Stimulated activated CD8-positive, alpha-beta memory T cell treated with anti-CD3 and anti-CD28 coated beads, Interleukin-4, amount 100 ng/mL, for 24 hours (primary cell): Measurements from ENCODE around the gene HMCN1.

ENCODE experiments used
- DNase-seq: peaks from one replicate; pipeline ENCODE4 v3.0.0-alpha.2; 2020; ENCODE audit warnings: low read depth

The HMCN1 gene

GRCh38 chr1:185804608-185805007 lies 70.4 kb downstream of the HMCN1 start:
- DNase-seq, result no peak

DNA sequence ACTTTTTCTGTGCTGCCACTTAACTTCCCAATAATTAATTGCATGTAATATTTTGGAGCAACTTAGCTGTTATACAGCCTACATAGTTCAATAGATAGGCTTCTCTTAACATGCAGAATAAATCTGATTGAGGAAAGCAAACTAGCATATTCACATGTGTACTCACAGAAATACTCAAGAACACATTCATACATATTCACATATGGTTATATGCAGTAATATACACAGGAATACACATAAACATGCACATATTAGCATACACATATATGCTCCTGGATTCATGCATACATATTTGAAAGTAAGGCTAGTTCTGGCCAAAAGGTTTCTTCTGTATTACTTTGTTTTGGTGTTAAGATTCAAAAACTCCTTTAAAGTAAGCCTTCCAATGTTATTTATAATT lies 73.1 kb downstream of the HMCN1 start:
- DNase-seq, result no peak

DNA sequence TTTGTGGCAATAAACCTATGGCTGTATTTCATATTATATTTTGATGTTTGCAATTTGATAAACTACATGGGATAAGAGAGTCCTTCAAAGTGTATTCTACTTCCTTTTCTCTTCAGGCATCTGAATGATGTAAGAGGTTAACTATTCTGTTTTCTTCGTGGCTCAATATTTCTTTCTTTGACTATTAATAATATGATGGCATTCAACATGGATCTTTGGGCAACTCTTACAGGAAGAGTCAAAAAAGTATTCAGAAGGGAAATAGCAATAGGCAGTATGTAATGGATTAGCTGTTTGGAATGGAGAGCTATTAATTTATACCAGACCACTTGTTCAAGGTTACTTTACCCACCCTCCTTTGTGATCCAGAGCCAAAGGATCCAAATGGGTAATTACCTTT lies 74.4 kb downstream of the HMCN1 start:
- DNase-seq, result no peak

GRCh38 chr1:185811073-185811709 lies 77.0 kb downstream of the HMCN1 start:
- DNase-seq, result no peak

GRCh38 chr1:185812934-185813333 lies 78.7 kb downstream of the HMCN1 start:
- DNase-seq, result no peak

DNA sequence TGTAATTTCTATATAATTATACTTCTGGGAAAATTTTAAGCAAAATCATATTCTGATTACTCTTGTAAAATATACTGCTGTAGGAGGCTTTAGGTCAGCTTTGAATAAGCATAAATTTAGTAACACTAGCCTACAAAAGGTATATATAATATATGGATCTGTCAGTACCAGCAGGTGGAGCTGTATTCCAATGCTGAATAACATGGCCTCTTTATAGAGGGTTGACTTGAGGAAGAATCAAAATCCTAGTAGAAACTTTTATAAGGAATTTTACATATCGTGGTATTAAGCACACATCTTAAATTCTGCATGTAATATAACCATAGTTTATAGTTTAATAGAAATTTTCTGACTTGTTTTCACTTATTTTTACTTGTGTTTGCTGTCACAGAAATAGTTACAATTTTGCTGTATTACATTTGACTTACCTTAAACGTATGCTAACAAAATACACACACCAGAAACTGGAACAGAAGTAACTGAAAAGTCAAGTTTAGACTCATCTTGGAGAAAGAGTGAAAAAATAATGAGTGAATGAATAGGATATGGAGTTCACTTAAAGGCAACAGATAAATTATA lies 79.3 kb downstream of the HMCN1 start:
- no peak for DNase-seq

DNA sequence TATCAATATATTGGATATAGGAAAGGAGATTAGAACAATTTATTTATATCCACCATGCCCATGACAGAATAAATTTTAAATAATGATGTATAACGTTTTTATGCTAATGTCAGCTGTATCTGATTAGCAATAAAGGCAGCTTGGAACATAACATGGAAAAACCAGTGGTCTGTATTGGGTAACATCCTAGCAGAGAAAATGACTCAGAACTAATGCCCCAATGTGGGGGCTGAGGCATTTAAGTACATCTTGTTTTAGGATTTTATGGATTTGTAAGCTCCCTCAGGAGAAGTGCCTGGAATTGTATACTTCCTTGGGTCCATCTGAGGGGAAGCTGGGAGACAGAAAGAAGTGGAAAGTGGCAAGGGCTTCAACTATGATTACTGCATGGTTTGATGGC lies 82.3 kb downstream of the HMCN1 start:
- no peak for DNase-seq

- DNase-seq, result no peak
Observed at GRCh38 chr1:185819798-185820197, 85.6 kb downstream of the HMCN1 start.

GRCh38 chr1:185821612-185822385 lies 87.6 kb downstream of the HMCN1 start:
- no peak for DNase-seq

- DNase-seq, result no peak
Observed at GRCh38 chr1:185823467-185823866, 89.3 kb downstream of the HMCN1 start.

GRCh38 chr1:185824106-185824505 lies 89.9 kb downstream of the HMCN1 start:
- DNase-seq, result no peak

DNA sequence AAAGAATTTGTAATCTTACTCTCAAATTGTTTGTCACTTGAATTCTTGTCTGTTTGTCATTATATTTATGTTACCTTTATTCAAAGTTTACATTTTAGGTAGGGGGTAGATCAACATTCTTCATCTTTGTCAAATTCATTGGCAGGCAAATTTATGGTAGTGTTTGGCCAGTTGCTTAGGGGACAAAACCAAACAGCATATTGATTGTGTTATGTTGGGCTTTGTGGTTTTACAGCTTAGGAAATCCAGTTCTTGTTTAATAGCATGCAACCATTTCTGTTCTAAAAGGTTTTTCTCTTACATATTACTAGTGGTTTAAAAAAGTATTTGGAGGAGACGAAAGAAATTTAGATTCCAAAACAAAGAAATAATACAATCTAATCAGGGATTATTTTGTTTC lies 91.4 kb downstream of the HMCN1 start:
- no peak for DNase-seq

- DNase-seq, result no peak
Observed at GRCh38 chr1:185834371-185834905, 100.2 kb downstream of the HMCN1 start.

DNA sequence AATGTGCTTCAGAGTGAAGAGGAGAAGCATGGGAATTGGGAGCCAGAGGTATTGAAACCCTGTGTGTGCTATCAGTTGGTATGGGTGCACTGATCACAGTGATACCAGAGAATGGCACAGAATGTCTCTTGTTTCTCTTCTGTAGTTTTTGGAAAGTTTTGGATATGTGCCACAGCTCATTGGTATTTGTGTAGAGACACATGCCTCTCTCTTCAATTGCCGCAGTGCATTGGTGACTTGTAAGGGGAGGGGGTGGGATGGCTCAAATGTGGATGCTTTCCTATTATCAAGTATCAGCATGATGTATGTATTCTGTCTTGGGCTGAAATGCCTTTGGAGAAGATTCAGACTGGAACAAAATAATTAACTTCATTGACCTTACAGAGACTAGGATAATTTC lies 101.0 kb downstream of the HMCN1 start:
- DNase-seq, result no peak

GRCh38 chr1:185837711-185838110 lies 103.5 kb downstream of the HMCN1 start:
- no peak for DNase-seq

DNA sequence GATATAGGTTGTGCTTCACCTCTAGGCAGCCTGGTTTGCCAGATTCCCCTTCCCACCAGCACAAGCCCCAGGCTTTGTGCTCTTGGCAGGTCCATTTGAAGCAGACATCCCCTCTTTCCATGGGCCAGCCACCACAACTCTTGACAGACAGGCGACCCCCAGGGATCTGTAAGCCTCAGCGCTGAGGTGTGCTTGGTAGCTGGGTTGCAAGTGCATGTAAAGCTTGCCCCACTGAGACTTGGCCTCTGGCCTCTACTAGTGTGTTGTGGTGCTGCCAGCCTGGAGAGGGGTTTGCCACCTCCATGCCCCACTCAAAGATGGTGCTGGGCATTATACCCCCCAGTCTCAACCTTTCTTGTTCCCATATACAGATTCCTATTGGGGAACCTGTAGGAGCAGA lies 103.9 kb downstream of the HMCN1 start:
- DNase-seq, result no peak

DNA sequence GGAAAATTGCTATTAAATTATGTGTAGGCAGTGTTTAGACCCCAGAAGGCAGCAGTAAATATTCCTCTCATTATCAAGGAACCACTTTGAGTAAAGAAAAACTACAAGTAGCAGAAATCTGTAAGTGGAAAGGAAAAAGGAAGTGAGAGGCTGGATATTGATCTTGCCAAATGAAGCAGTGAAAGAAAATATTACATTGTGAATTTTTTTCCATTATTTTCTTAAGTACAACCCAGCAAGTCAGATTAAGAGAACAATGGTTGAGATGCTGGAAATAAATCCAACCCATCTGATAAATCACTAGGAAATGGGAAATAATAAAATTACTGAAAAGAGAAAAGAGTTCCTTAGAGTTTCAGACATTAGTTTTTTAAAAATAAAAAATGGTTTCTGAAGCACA lies 106.7 kb downstream of the HMCN1 start:
- no peak for DNase-seq

DNA sequence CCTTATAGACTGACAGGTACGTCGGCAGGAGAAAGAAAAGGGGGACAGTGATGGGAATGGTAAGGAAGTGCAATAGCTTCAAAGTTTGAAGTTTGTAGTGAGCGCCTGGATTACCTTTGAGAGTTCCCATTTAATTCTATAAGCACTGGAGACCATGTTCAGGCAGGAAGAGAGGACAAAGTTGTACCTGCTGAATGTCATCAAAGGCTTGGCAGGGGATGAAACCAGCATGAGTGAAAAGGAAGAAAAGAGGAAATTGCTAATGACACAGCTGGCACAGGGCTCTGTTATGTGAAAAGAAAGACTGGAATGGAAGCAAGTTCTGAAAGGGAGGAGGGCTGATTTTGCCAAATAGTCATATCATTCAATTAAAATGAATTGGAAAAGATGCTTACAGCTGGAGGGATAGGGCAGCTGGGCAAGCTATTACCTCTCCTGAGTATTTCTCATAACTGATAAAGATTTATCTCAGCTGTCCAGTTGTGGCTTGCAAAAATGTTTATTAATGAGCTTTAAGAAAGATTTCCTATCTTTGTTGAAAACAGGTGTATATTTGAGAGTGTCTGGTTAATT lies 109.2 kb downstream of the HMCN1 start:
- no peak for DNase-seq

- DNase-seq, result no peak
Observed at GRCh38 chr1:185843986-185844385, 109.8 kb downstream of the HMCN1 start.

- DNase-seq, result no peak
Observed at GRCh38 chr1:185846672-185847444, 112.7 kb downstream of the HMCN1 start.

DNA sequence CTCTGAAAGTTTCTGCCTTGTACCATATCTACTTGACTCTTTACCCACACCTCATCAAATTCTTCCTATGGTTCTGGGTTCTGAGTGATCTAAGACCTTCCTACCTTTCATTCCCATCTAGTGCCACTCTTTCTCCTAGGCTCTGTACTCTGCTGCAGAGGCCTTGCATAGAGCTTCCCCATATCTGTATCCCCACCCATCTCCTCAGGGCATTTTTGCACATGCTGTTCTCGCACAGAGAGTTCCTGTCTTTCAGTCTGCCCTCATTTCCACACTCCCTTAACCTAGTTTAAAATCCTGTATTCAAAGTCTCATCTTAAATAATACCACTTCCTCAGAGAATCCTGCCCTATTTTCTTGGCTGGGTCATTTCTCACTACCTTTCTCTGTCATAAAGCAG lies 114.8 kb downstream of the HMCN1 start:
- no peak for DNase-seq

- no peak for DNase-seq
Observed at GRCh38 chr1:185850366-185850765, 116.2 kb downstream of the HMCN1 start.
